ENCODE data around the gene PROSER3. TPM values are rescaled to one million over a fixed set of nuclear protein-coding genes. Genes with fewer than 3 reads are reported as not detected.
"Not testable (repeated sequence)": the region's sequence is repeated elsewhere in the genome, so short reads cannot be mapped to it uniquely, and the experiment has no call there.

Gene PROSER3
- total RNA-seq, 1 donor from 2014 or later, result 39.5 TPM

- H3K4me3 Mint-ChIP-seq, result no peak overlapping the region
- H3K27me3 Mint-ChIP-seq (ENCODE audit: insufficient read depth), result peaks cover 12% of the 10 kb centered on the region
- H3K4me1 Mint-ChIP-seq (ENCODE audit: low read depth), result no peaks in the 10 kb centered on the region
- no peaks in the 10 kb centered on the region for H3K36me3 Mint-ChIP-seq (ENCODE audit: low read depth)
- no peaks in the 10 kb centered on the region for H3K9me3 Mint-ChIP-seq
- no peak overlapping the region for H3K27ac Mint-ChIP-seq
- DNase-seq (ENCODE audit: low spot score), result no peak
- intact Hi-C loops (cut with micrococcal nuclease), result no loop called here
Observed at GRCh38 chr19:35791814-35792279, 33.9 kb downstream of the PROSER3 start.

GRCh38 chr19:35792312-35792711 is 34.3 kb downstream of the PROSER3 start:
- Mint-ChIP-seq H3K27ac (no peak overlapping the region), H3K36me3 (ENCODE audit: low read depth) (no peaks in the 10 kb centered on the region), H3K4me3 (no peak overlapping the region), H3K9me3 (no peaks in the 10 kb centered on the region), H3K27me3 (ENCODE audit: insufficient read depth) (peaks cover 17% of the 10 kb centered on the region), H3K4me1 (ENCODE audit: low read depth) (no peaks in the 10 kb centered on the region)
- intact Hi-C loops (cut with micrococcal nuclease), result no loop called here
- no peak for DNase-seq (ENCODE audit: low spot score)

- H3K36me3 Mint-ChIP-seq (ENCODE audit: low read depth), result no peaks in the 10 kb centered on the region
- no peak overlapping the region for H3K27ac Mint-ChIP-seq
Observed at GRCh38 chr19:35792888-35793287, 34.9 kb downstream of the PROSER3 start.

GRCh38 chr19:35793381-35794165 is 35.6 kb downstream of the PROSER3 start:
- H3K4me1 Mint-ChIP-seq (ENCODE audit: low read depth), result no peaks in the 10 kb centered on the region
- H3K27me3 Mint-ChIP-seq (ENCODE audit: insufficient read depth), result peaks cover 25% of the 10 kb centered on the region
- intact Hi-C loops (cut with micrococcal nuclease), result no loop called here
- no peak overlapping the region for H3K27ac Mint-ChIP-seq
- no peaks in the 10 kb centered on the region for H3K9me3 Mint-ChIP-seq
- no peaks in the 10 kb centered on the region for H3K36me3 Mint-ChIP-seq (ENCODE audit: low read depth)
- DNase-seq (ENCODE audit: low spot score), result no peak
- no peak overlapping the region for H3K4me3 Mint-ChIP-seq

More at GRCh38 chr19:35792888-35793287, 34.9 kb downstream of the PROSER3 start:
- Mint-ChIP-seq H3K4me1 (ENCODE audit: low read depth) (no peaks in the 10 kb centered on the region), H3K9me3 (no peaks in the 10 kb centered on the region), H3K4me3 (no peak overlapping the region), H3K27me3 (ENCODE audit: insufficient read depth) (peaks cover 20% of the 10 kb centered on the region)
- intact Hi-C loops (cut with micrococcal nuclease), result no loop called here
- no peak for DNase-seq (ENCODE audit: low spot score)

GRCh38 chr19:35795564-35795963 is 37.6 kb downstream of the PROSER3 start:
- H3K36me3 Mint-ChIP-seq (ENCODE audit: low read depth); H3K4me1 Mint-ChIP-seq (ENCODE audit: low read depth); intact Hi-C loops (cut with micrococcal nuclease); H3K4me3 Mint-ChIP-seq; H3K9me3 Mint-ChIP-seq; DNase-seq (ENCODE audit: low spot score); H3K27ac Mint-ChIP-seq: not testable (repeated sequence)
- H3K27me3 Mint-ChIP-seq (ENCODE audit: insufficient read depth), result peaks cover 32% of the 10 kb centered on the region

GRCh38 chr19:35796645-35797542 is 38.9 kb downstream of the PROSER3 start:
- intact Hi-C loops (cut with micrococcal nuclease), result no loop called here
- Mint-ChIP-seq H3K27ac (no peak overlapping the region), H3K4me3 (no peak overlapping the region), H3K9me3 (no peaks in the 10 kb centered on the region), H3K36me3 (ENCODE audit: low read depth) (no peaks in the 10 kb centered on the region), H3K27me3 (ENCODE audit: insufficient read depth) (peaks cover 32% of the 10 kb centered on the region), H3K4me1 (ENCODE audit: low read depth) (no peaks in the 10 kb centered on the region)
- no peak for DNase-seq (ENCODE audit: low spot score)

- Mint-ChIP-seq H3K9me3 (no peaks in the 10 kb centered on the region), H3K36me3 (ENCODE audit: low read depth) (no peaks in the 10 kb centered on the region), H3K4me1 (ENCODE audit: low read depth) (no peaks in the 10 kb centered on the region), H3K4me3 (no peak overlapping the region), H3K27me3 (ENCODE audit: insufficient read depth) (peaks cover 32% of the 10 kb centered on the region), H3K27ac (no peak overlapping the region)
- intact Hi-C loops (cut with micrococcal nuclease), result no loop called here
- DNase-seq (ENCODE audit: low spot score), result no peak
Observed at GRCh38 chr19:35797663-35798062, 39.7 kb downstream of the PROSER3 start.

GRCh38 chr19:35801828-35802227 is 43.9 kb downstream of the PROSER3 start:
- Mint-ChIP-seq H3K9me3 (no peaks in the 10 kb centered on the region), H3K36me3 (ENCODE audit: low read depth) (no peaks in the 10 kb centered on the region), H3K4me3 (no peak overlapping the region), H3K27ac (no peak overlapping the region), H3K27me3 (ENCODE audit: insufficient read depth) (peaks cover 25% of the 10 kb centered on the region), H3K4me1 (ENCODE audit: low read depth) (peaks cover 10% of the 10 kb centered on the region)
- intact Hi-C loops (cut with micrococcal nuclease), result no loop called here
- DNase-seq (ENCODE audit: low spot score), result no peak

GRCh38 chr19:35805526-35806102 is 47.6 kb downstream of the PROSER3 start:
- no peaks in the 10 kb centered on the region for H3K36me3 Mint-ChIP-seq (ENCODE audit: low read depth)
- intact Hi-C loops (cut with micrococcal nuclease), result no loop called here
- no peak overlapping the region for H3K4me3 Mint-ChIP-seq
- H3K4me1 Mint-ChIP-seq (ENCODE audit: low read depth), result peaks cover 10% of the 10 kb centered on the region
- H3K27me3 Mint-ChIP-seq (ENCODE audit: insufficient read depth), result peaks cover 5% of the 10 kb centered on the region
- DNase-seq (ENCODE audit: low spot score), result no peak
- H3K9me3 Mint-ChIP-seq, result no peaks in the 10 kb centered on the region
- no peak overlapping the region for H3K27ac Mint-ChIP-seq

- Mint-ChIP-seq H3K4me1 (ENCODE audit: low read depth) (peaks cover 10% of the 10 kb centered on the region), H3K9me3 (no peaks in the 10 kb centered on the region), H3K36me3 (ENCODE audit: low read depth) (no peaks in the 10 kb centered on the region), H3K27me3 (ENCODE audit: insufficient read depth) (peaks cover 5% of the 10 kb centered on the region), H3K27ac (no peak overlapping the region), H3K4me3 (no peak overlapping the region)
- intact Hi-C loops (cut with micrococcal nuclease), result no loop called here
- DNase-seq (ENCODE audit: low spot score), result no peak
Observed at GRCh38 chr19:35806597-35806996, 48.6 kb downstream of the PROSER3 start.

- Mint-ChIP-seq H3K27ac (no peak overlapping the region), H3K4me3 (no peak overlapping the region), H3K9me3 (no peaks in the 10 kb centered on the region), H3K27me3 (ENCODE audit: insufficient read depth) (peaks cover 5% of the 10 kb centered on the region), H3K4me1 (ENCODE audit: low read depth) (peaks cover 10% of the 10 kb centered on the region), H3K36me3 (ENCODE audit: low read depth) (no peaks in the 10 kb centered on the region)
- intact Hi-C loops (cut with micrococcal nuclease), result no loop called here
- no peak for DNase-seq (ENCODE audit: low spot score)
Observed at GRCh38 chr19:35807633-35808032, 49.7 kb downstream of the PROSER3 start.

- H3K27me3 Mint-ChIP-seq (ENCODE audit: insufficient read depth), result no peaks in the 10 kb centered on the region
- no peaks in the 10 kb centered on the region for H3K36me3 Mint-ChIP-seq (ENCODE audit: low read depth)
- no peak overlapping the region for H3K27ac Mint-ChIP-seq
- no peak for DNase-seq (ENCODE audit: low spot score)
- H3K9me3 Mint-ChIP-seq, result no peaks in the 10 kb centered on the region
- intact Hi-C loops (cut with micrococcal nuclease), result no loop called here
- no peak overlapping the region for H3K4me3 Mint-ChIP-seq
- no peaks in the 10 kb centered on the region for H3K4me1 Mint-ChIP-seq (ENCODE audit: low read depth)
Observed at GRCh38 chr19:35811317-35812219, 53.6 kb downstream of the PROSER3 start.

Measured in activated T-helper 1 cell treated with anti-CD3 and anti-CD28 coated beads, Interleukin-12 subunit alpha, Interleukin-12 subunit beta, Interleukin-2, Interleukin-4 antibody, amounts not matched to agents 30 ng/mL and 10 ng/mL and 1 ng/mL, durations not matched to agents 14 hours and 24 hours and 36 hours (primary cell).